HG03097 (cell line): ENCODE measurements around the gene PTPRN2.
"Not testable (repeated sequence)": the region's sequence is repeated elsewhere in the genome, so short reads cannot be mapped to it uniquely, and the experiment has no call there.

Experiments used
- ATAC-seq: cut with Tn5 transposase; IDR thresholded peaks from one replicate; pipeline ENCODE4 v1.9.1; 2021; ENCODE audit not compliant: unreplicated experiment, low FRiP score

The PTPRN2 gene

GRCh38 chr7:158264881-158265742 is 322.5 kb downstream of the PTPRN2 start:
- no peak for ATAC-seq

GRCh38 chr7:158263964-158264748 is 323.5 kb downstream of the PTPRN2 start:
- no peak for ATAC-seq

GRCh38 chr7:158263110-158263963 is 324.3 kb downstream of the PTPRN2 start:
- no peak for ATAC-seq

GRCh38 chr7:158262284-158263109 is 325.1 kb downstream of the PTPRN2 start:
- ATAC-seq, result no peak

GRCh38 chr7:158261362-158262235 is 326.0 kb downstream of the PTPRN2 start:
- no peak for ATAC-seq

- no peak for ATAC-seq
Observed at GRCh38 chr7:158260567-158261361, 326.9 kb downstream of the PTPRN2 start.

GRCh38 chr7:158259671-158260418 is 327.8 kb downstream of the PTPRN2 start:
- no peak for ATAC-seq

- no peak for ATAC-seq
Observed at GRCh38 chr7:158259141-158259540, 328.5 kb downstream of the PTPRN2 start.

GRCh38 chr7:158258411-158259130 is 329.1 kb downstream of the PTPRN2 start:
- no peak for ATAC-seq

GRCh38 chr7:158257516-158258410 is 329.9 kb downstream of the PTPRN2 start:
- no peak for ATAC-seq

- no peak for ATAC-seq
Observed at GRCh38 chr7:158257001-158257400, 330.6 kb downstream of the PTPRN2 start.

- no peak for ATAC-seq
Observed at GRCh38 chr7:158256091-158256816, 331.4 kb downstream of the PTPRN2 start.

GRCh38 chr7:158255558-158255957 is 332.1 kb downstream of the PTPRN2 start:
- ATAC-seq, result no peak

- ATAC-seq, result no peak
Observed at GRCh38 chr7:158255156-158255555, 332.5 kb downstream of the PTPRN2 start.

GRCh38 chr7:158253670-158254045 is 334.0 kb downstream of the PTPRN2 start:
- not testable (repeated sequence) for ATAC-seq
